SW480 (cell line): ENCODE data around the gene ATXN1.
"Not testable (repeated sequence)": the region's sequence is repeated elsewhere in the genome, so short reads cannot be mapped to it uniquely, and the experiment has no call there.

Experiments
- DNase-seq: peaks from one replicate; pipeline ENCODE4 v3.0.0-alpha.2; 2016; ENCODE audit warnings: low spot score

ATXN1 gene

GRCh38 chr6:16383607-16384206 is 377.6 kb downstream of the ATXN1 start:
- no peak for DNase-seq

- DNase-seq: not testable (repeated sequence)
Observed at GRCh38 chr6:16381968-16382367, 379.3 kb downstream of the ATXN1 start.

- DNase-seq: no peak
Observed at GRCh38 chr6:16380220-16380809, 380.9 kb downstream of the ATXN1 start.

GRCh38 chr6:16378360-16378759 is 382.9 kb downstream of the ATXN1 start:
- not testable (repeated sequence) for DNase-seq

- no peak for DNase-seq
Observed at GRCh38 chr6:16377470-16377869, 383.8 kb downstream of the ATXN1 start.

- no peak for DNase-seq
Observed at GRCh38 chr6:16375843-16376242, 385.4 kb downstream of the ATXN1 start.

GRCh38 chr6:16375206-16375605 is 386.1 kb downstream of the ATXN1 start:
- no peak for DNase-seq

- no peak for DNase-seq
Observed at GRCh38 chr6:16374461-16375200, 386.6 kb downstream of the ATXN1 start.

- no peak for DNase-seq
Observed at GRCh38 chr6:16374016-16374415, 387.2 kb downstream of the ATXN1 start.

GRCh38 chr6:16372029-16372776 is 389.1 kb downstream of the ATXN1 start:
- no peak for DNase-seq

GRCh38 chr6:16371401-16371800 is 389.9 kb downstream of the ATXN1 start:
- no peak for DNase-seq

GRCh38 chr6:16370943-16371342 is 390.3 kb downstream of the ATXN1 start:
- DNase-seq: no peak

- no peak for DNase-seq
Observed at GRCh38 chr6:16369989-16370388, 391.3 kb downstream of the ATXN1 start.

- no peak for DNase-seq
Observed at GRCh38 chr6:16369140-16369745, 392.0 kb downstream of the ATXN1 start.

GRCh38 chr6:16367571-16367970 is 393.7 kb downstream of the ATXN1 start:
- DNase-seq: no peak

GRCh38 chr6:16363749-16364148 is 397.5 kb downstream of the ATXN1 start:
- DNase-seq: no peak

GRCh38 chr6:16362819-16363589 is 398.3 kb downstream of the ATXN1 start:
- no peak for DNase-seq

- DNase-seq: no peak
Observed at GRCh38 chr6:16362296-16362695, 399.0 kb downstream of the ATXN1 start.

- no peak for DNase-seq
Observed at GRCh38 chr6:16361861-16362260, 399.4 kb downstream of the ATXN1 start.

GRCh38 chr6:16361121-16361520 is 400.1 kb downstream of the ATXN1 start:
- DNase-seq: no peak

- DNase-seq: no peak
Observed at GRCh38 chr6:16360365-16360764, 400.9 kb downstream of the ATXN1 start.

GRCh38 chr6:16359563-16359962 is 401.7 kb downstream of the ATXN1 start:
- DNase-seq: no peak
